Esophagus squamous epithelium (tissue), 4 donors: Measurements from ENCODE around the gene COPS3.

Experiments
- CTCF ChIP-seq, 6 experiments: fragments of 450-650 bp in 4 of 6; fragments of 200-600 bp in 2 of 6; sonication (generic) in 2 of 6; IDR thresholded peaks; one replicate each; pipeline ENCODE4 v1.5.1; 2016 to 2019; ENCODE audit warnings: antibody characterized with exemption in 6 of 6, mild to moderate bottlenecking in 4 of 6, moderate library complexity in 4 of 6
- POLR2A ChIP-seq, 4 donors: fragments of 450-650 bp; IDR thresholded peaks; one replicate each; pipeline ENCODE4 v1.6.1; 2017; ENCODE audit warnings: antibody characterized with exemption in 4 of 4, mild to moderate bottlenecking in 4 of 4, moderate library complexity in 3 of 4

- no peak for TF ChIP-seq CTCF (IDR thresholded peaks at IDR 0.05)
- TF ChIP-seq POLR2A (IDR thresholded peaks at IDR 0.05), result no peak
Measured at GRCh38 chr17:17325816-17326215, 44.8 kb upstream of the COPS3 start.
